Activated T-helper 2 cell treated with anti-CD3 and anti-CD28 coated beads, Interferon-gamma antibody, Interleukin-2, Interleukin-4, amounts not matched to agents 10 μg/mL and 5 μg/mL and 100 μg/mL, durations not matched to agents 14 hours and 24 hours and 36 hours (primary cell): ENCODE measurements around the gene PADI4. TPM values are rescaled to one million over a fixed set of nuclear protein-coding genes. Genes with fewer than 3 reads are reported as not detected.
"Not testable (repeated sequence)": the region's sequence is repeated elsewhere in the genome, so short reads cannot be mapped to it uniquely, and the experiment has no call there.

Experiments used
- DNase-seq: peaks from one replicate; pipeline ENCODE4 v3.0.0; 2021; ENCODE audit warnings: low spot score
- H3K27ac Mint-ChIP-seq: one replicate; pipeline ENCODE4 v1.8.0; 2021; ENCODE audit warnings: mixed read lengths
- H3K27me3 Mint-ChIP-seq: one replicate; pipeline ENCODE4 v1.8.0; 2021; ENCODE audit warnings: low read depth, mixed read lengths
- H3K36me3 Mint-ChIP-seq: one replicate; pipeline ENCODE4 v1.8.0; 2021; ENCODE audit warnings: low read depth, mixed read lengths
- H3K4me1 Mint-ChIP-seq: one replicate; pipeline ENCODE4 v1.8.0; 2021; ENCODE audit warnings: low read depth, mixed read lengths
- H3K4me3 Mint-ChIP-seq: one replicate; pipeline ENCODE4 v1.8.0; 2021; ENCODE audit warnings: low read depth, mild to moderate bottlenecking, moderate library complexity, mixed read lengths
- H3K9me3 Mint-ChIP-seq: one replicate; pipeline ENCODE4 v1.8.0; 2021; ENCODE audit warnings: mixed read lengths
- intact Hi-C: fragments of 100-400 bp; cut with micrococcal nuclease; formaldehyde crosslinking; loops from one replicate; pipeline ENCODE4 v1.15.1; 2023
- total RNA-seq: library from RNA; stranded (reverse); gene quantifications from 2 replicates; pipeline ENCODE4 v1.2.3, GENCODE V29; 2022

Gene PADI4
- total RNA-seq, 1 donor from 2014 or later: not detected

DNA sequence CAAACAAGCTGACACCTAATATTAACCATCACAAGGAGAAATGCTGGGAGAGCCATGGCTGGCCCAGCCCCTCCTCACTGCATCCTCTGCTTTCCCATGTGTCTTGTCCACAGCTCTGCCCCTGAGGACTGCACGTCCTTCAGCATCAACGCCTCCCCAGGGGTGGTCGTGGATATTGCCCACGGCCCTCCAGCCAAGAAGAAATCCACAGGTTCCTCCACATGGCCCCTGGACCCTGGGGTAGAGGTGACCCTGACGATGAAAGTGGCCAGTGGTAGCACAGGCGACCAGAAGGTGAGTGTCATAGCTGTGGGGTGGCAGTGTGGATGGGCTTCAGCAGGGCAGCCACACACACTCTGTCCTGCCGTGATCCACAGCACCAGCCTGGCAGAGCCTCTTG lies 22.9 kb downstream of the PADI4 start:
- no peak overlapping the region for H3K27ac Mint-ChIP-seq
- intact Hi-C loops: no loop called here
- no peaks in the 10 kb centered on the region for H3K36me3 Mint-ChIP-seq

DNA sequence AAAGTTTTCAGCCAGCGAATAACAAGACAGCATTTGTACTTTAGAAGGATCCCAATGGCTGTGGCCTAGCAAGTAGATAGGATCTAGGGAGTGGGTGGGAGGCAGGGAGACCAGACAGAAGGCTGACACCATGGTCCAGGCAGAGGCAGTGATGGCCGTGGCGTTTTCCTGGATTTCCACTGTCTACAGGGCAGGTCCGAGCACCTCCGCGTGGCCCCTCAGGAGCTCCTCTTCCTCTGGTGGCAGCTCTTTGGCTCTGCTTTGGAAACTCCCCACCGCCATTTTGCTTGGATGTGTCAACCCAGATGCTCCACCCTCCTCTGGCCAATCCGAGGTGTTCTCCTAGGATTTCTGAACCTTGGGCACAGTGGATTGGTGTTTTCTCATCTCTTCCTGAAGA lies 25.1 kb downstream of the PADI4 start:
- H3K27ac Mint-ChIP-seq: no peak overlapping the region
- peaks cover 2% of the 10 kb centered on the region for H3K4me1 Mint-ChIP-seq
- no peaks in the 10 kb centered on the region for H3K36me3 Mint-ChIP-seq
- intact Hi-C loops: no loop called here
- DNase-seq: no peak
- no peak overlapping the region for H3K4me3 Mint-ChIP-seq
- H3K27me3 Mint-ChIP-seq: no peaks in the 10 kb centered on the region
- no peaks in the 10 kb centered on the region for H3K9me3 Mint-ChIP-seq

More for the DNA sequence above, 22.9 kb downstream of the PADI4 start:
- Mint-ChIP-seq H3K4me3 (no peak overlapping the region), H3K27me3 (peaks cover 3% of the 10 kb centered on the region), H3K4me1 (no peaks in the 10 kb centered on the region), H3K9me3 (no peaks in the 10 kb centered on the region)
- DNase-seq: no peak

DNA sequence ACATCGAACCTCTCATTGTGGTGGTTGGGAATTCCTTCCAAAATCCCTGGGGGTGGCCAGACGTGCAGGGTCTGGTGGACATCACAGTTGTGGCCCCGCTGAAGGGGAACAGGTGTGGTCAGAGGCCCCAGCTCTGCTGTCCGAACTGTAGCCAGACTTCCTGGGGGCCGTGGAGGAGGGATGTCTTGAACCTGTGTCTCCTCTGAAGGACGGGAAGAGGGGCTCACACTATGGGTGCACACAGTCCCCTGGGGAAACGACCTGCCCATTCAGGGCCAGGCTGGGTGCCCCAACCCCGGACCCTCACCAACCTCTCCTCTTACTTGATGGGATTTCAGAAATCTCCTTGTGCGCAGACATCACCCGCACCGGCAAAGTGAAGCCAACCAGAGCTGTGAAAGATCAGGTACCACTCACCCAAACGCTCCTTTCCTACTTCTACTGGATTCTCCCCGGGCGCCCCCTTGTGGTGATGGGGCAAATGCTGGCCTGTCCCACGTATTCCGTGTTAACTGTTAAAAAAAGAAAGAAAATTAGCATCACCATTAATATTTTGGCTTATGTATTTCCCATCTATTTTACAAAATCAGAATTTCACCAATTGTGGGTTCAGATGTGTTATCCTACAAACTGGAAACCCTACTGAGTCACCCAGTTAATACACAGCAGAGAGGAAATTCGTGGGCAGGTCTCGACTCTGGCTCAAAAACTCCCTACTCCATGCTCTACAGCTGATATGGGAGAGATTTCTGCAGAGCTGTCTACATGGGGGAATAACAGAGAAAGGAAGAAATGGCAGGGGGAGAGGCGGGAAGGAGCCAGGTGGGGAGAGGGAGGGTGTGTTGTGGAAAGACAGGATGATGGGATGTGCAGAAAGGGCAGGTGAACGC lies 28.1 kb downstream of the PADI4 start:
- intact Hi-C loops: no loop called here
- H3K27me3 Mint-ChIP-seq: no peaks in the 10 kb centered on the region
- H3K36me3 Mint-ChIP-seq: no peaks in the 10 kb centered on the region
- peak; percentile 40 for DNase-seq
- H3K4me1 Mint-ChIP-seq: peaks cover 2% of the 10 kb centered on the region
- no peaks in the 10 kb centered on the region for H3K9me3 Mint-ChIP-seq
- H3K27ac Mint-ChIP-seq: no peak overlapping the region
- no peak overlapping the region for H3K4me3 Mint-ChIP-seq

GRCh38 chr1:17338706-17339493 lies 30.9 kb downstream of the PADI4 start:
- H3K27ac Mint-ChIP-seq: no peak overlapping the region
- intact Hi-C loops: no loop called here
- H3K27me3 Mint-ChIP-seq: no peaks in the 10 kb centered on the region
- no peaks in the 10 kb centered on the region for H3K36me3 Mint-ChIP-seq
- H3K9me3 Mint-ChIP-seq: no peaks in the 10 kb centered on the region
- no peak for DNase-seq
- H3K4me1 Mint-ChIP-seq: peaks cover 2% of the 10 kb centered on the region
- H3K4me3 Mint-ChIP-seq: no peak overlapping the region

DNA sequence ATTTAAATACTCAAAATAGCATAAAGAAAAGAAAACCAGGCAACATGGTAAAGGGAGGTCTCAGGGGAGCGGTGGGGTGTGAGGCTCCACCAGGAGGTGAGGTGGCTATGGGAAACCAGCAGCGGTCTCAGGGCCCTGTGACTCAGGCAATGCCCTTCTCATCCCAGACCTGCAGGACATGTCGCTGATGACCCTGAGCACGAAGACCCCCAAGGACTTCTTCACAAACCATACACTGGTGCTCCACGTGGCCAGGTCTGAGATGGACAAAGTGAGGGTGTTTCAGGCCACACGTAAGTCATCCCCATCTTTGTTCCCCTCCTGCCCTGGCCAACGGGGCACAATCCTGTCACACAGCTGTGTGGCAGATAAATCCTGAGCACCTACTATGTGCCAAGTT lies 31.5 kb downstream of the PADI4 start:
- no peak for DNase-seq
- Mint-ChIP-seq H3K27me3 (no peaks in the 10 kb centered on the region), H3K9me3 (no peaks in the 10 kb centered on the region), H3K4me1 (peaks cover 2% of the 10 kb centered on the region), H3K36me3 (no peaks in the 10 kb centered on the region), H3K27ac (no peak overlapping the region), H3K4me3 (no peak overlapping the region)
- intact Hi-C loops: no loop called here

DNA sequence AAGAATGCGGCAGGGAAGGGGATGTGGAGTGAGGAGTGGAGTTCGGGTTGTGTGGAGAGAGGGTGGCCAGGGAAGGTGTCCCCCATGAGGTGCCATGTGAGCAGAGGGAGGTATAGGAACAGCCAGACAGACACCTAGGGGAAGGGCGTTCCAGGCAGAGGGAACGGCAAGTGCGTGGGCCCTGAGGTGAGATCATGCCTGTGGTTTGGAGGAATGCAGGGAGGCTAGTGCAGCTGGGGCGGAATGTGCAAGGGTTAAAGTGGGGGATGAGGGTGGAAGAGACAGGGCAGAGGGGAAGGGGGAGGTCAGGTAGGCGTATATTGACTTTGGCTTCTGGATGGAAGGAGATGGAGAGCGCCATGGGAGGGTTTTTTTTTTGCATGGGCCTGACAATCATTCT lies 32.4 kb downstream of the PADI4 start:
- H3K27me3 Mint-ChIP-seq: no peaks in the 10 kb centered on the region
- intact Hi-C loops: no loop called here
- no peaks in the 10 kb centered on the region for H3K36me3 Mint-ChIP-seq
- DNase-seq: no peak
- H3K27ac Mint-ChIP-seq: no peak overlapping the region
- no peaks in the 10 kb centered on the region for H3K9me3 Mint-ChIP-seq
- peaks cover 2% of the 10 kb centered on the region for H3K4me1 Mint-ChIP-seq
- H3K4me3 Mint-ChIP-seq: no peak overlapping the region

DNA sequence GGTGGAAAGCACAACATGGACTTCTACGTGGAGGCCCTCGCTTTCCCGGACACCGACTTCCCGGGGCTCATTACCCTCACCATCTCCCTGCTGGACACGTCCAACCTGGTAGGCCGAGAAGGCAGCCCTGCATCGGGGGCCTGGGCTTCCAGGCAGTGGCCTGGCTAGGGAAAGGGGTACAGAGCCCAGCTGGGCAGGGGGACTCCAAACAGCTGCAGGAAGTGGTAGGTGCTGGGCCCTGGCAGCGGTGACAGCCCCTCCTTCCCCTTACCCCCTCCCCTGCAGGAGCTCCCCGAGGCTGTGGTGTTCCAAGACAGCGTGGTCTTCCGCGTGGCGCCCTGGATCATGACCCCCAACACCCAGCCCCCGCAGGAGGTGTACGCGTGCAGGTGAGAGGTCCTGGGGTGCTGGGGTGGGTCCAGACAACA lies 34.0 kb downstream of the PADI4 start:
- Mint-ChIP-seq H3K9me3 (no peaks in the 10 kb centered on the region), H3K36me3 (no peaks in the 10 kb centered on the region), H3K27ac (no peak overlapping the region), H3K4me1 (no peaks in the 10 kb centered on the region), H3K4me3 (no peak overlapping the region), H3K27me3 (no peaks in the 10 kb centered on the region)
- DNase-seq: no peak
- intact Hi-C loops: no loop called here

- H3K9me3 Mint-ChIP-seq, H3K27me3 Mint-ChIP-seq, H3K36me3 Mint-ChIP-seq, H3K4me1 Mint-ChIP-seq, DNase-seq, H3K27ac Mint-ChIP-seq, H3K4me3 Mint-ChIP-seq, intact Hi-C loops: not testable (repeated sequence)
Observed at GRCh38 chr1:17345506-17345905, 37.5 kb downstream of the PADI4 start.

GRCh38 chr1:17346046-17346789 lies 38.2 kb downstream of the PADI4 start:
- intact Hi-C loops: no loop called here
- Mint-ChIP-seq H3K27me3 (no peaks in the 10 kb centered on the region), H3K27ac (no peak overlapping the region), H3K36me3 (no peaks in the 10 kb centered on the region), H3K4me3 (no peak overlapping the region), H3K4me1 (peaks cover 2% of the 10 kb centered on the region), H3K9me3 (no peaks in the 10 kb centered on the region)
- DNase-seq: no peak

DNA sequence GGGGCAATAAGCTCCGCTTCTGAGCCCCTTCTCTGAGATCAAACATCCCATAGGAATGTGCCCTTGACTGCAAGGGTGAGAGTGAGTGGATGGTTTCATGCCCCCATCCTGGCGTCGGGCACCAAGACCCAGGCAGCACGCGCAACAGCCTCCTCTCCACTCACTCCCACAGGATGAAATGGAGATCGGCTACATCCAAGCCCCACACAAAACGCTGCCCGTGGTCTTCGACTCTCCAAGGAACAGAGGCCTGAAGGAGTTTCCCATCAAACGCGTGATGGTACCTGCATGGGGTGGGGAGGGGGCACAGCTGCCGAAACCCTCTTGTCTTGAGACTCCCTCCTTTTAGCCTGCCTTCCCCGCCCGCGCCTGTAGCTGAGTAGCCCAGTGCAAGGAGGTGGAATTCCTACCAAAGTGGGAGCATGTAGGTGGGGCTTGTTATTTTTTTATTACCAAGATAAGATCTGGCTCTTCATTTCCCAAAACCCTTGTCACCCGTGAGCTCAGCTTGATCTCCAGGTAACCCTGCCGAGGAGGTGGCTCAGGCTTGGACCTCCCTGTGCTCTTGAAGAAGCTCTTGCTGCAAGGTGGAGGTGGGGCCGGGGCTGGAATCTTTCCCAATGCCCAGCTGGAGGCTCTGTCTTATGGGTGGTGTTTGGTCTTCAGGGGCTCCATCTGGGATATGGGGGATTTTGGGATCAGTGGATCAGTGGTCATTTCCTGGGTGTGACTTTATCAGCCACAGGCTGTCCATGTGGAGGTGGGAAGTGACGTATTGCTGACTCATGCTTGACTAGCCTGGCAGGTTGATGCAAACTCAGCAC lies 40.0 kb downstream of the PADI4 start:
- intact Hi-C loops: no loop called here

GRCh38 chr1:17348593-17349234 lies 40.7 kb downstream of the PADI4 start:
- peaks cover 2% of the 10 kb centered on the region for H3K4me1 Mint-ChIP-seq
- H3K4me3 Mint-ChIP-seq: no peak overlapping the region
- H3K9me3 Mint-ChIP-seq: no peaks in the 10 kb centered on the region
- H3K27ac Mint-ChIP-seq: no peak overlapping the region
- no peak for DNase-seq
- H3K36me3 Mint-ChIP-seq: no peaks in the 10 kb centered on the region
- H3K27me3 Mint-ChIP-seq: no peaks in the 10 kb centered on the region
- intact Hi-C loops: no loop called here

More for the DNA sequence above, 40.0 kb downstream of the PADI4 start:
- Mint-ChIP-seq H3K4me1 (peaks cover 2% of the 10 kb centered on the region), H3K27ac (no peak overlapping the region), H3K27me3 (no peaks in the 10 kb centered on the region), H3K36me3 (no peaks in the 10 kb centered on the region), H3K9me3 (no peaks in the 10 kb centered on the region), H3K4me3 (no peak overlapping the region)
- no peak for DNase-seq

- Mint-ChIP-seq H3K27me3 (no peaks in the 10 kb centered on the region), H3K4me1 (peaks cover 2% of the 10 kb centered on the region), H3K27ac (no peak overlapping the region), H3K4me3 (no peak overlapping the region), H3K36me3 (no peaks in the 10 kb centered on the region), H3K9me3 (no peaks in the 10 kb centered on the region)
- DNase-seq: no peak
- intact Hi-C loops: no loop called here
Observed at GRCh38 chr1:17350083-17350482, 42.1 kb downstream of the PADI4 start.
